Liver (tissue), 3 donors: ENCODE data around the gene EZH1.

Experiments used
- ATF3 ChIP-seq: IDR thresholded peaks from 2 replicates; pipeline ENCODE4 v1.6.1; 2016; ENCODE audit warnings: antibody characterized with exemption
- CTCF ChIP-seq: fragments of 150-350 bp; IDR thresholded peaks from 2 replicates; pipeline ENCODE4 v1.5.1; 2017; ENCODE audit warnings: improper control_type of control experiment, low read depth, low read length; ENCODE audit not compliant: missing input control
- EGR1 ChIP-seq, 2 donors: IDR thresholded peaks; 2 replicates each; pipeline ENCODE4 v1.6.1; 2016 to 2018; ENCODE audit warnings: antibody characterized with exemption in 2 of 2, low read depth in 2 of 2
- FOXA1 ChIP-seq: IDR thresholded peaks from 2 replicates; pipeline ENCODE4 v1.6.1; 2016; ENCODE audit warnings: antibody characterized with exemption
- GABPA ChIP-seq, 2 donors: IDR thresholded peaks in 1 of 2; conservative IDR thresholded peaks in 1 of 2; 2 replicates each; pipeline ENCODE4 v1.6.1; 2016; ENCODE audit warnings: antibody characterized with exemption in 2 of 2, mild to moderate bottlenecking in 1 of 2, moderate library complexity in 1 of 2
- JUND ChIP-seq, 2 donors: IDR thresholded peaks; 2 replicates each; pipeline ENCODE4 v1.6.1; 2016; ENCODE audit warnings: antibody characterized with exemption in 2 of 2
- MAX ChIP-seq: IDR thresholded peaks from 2 replicates; pipeline ENCODE4 v1.6.1; 2016; ENCODE audit warnings: antibody characterized with exemption
- RAD21 ChIP-seq, 2 donors: IDR thresholded peaks; 2 replicates each; pipeline ENCODE4 v1.6.1; 2016; ENCODE audit warnings: antibody characterized with exemption in 2 of 2, mild to moderate bottlenecking in 2 of 2
- REST ChIP-seq: IDR thresholded peaks from 2 replicates; pipeline ENCODE4 v1.6.1; 2016; ENCODE audit warnings: antibody characterized with exemption, mild to moderate bottlenecking
- RXRA ChIP-seq, 2 donors: IDR thresholded peaks; 2 replicates each; pipeline ENCODE4 v1.6.1; 2017 to 2018; ENCODE audit warnings: antibody characterized with exemption in 2 of 2, mild to moderate bottlenecking in 1 of 2
- SP1 ChIP-seq: IDR thresholded peaks from 2 replicates; pipeline ENCODE4 v1.6.1; 2018; ENCODE audit warnings: antibody characterized with exemption, mild to moderate bottlenecking
- TAF1 ChIP-seq: conservative IDR thresholded peaks from 2 replicates; pipeline ENCODE4 v1.6.1; 2016; ENCODE audit warnings: antibody characterized with exemption, mild to moderate bottlenecking
- YY1 ChIP-seq: IDR thresholded peaks from 2 replicates; pipeline ENCODE4 v1.6.1; 2016; ENCODE audit warnings: antibody characterized with exemption, mild to moderate bottlenecking
- ZBTB33 ChIP-seq: IDR thresholded peaks from 2 replicates; pipeline ENCODE4 v1.6.1; 2016; ENCODE audit warnings: antibody characterized with exemption
- donor health status: healthy.
- donor health status: healthy.

GRCh38 chr17:42780851-42781638 lies 36.2 kb upstream of the EZH1 start:
- TF ChIP-seq YY1 = no peak
- TF ChIP-seq CTCF = no peak
- TF ChIP-seq REST = no peak
- TF ChIP-seq RAD21 (IDR thresholded peaks at IDR 0.05) = no peak
- TF ChIP-seq FOXA1 = no peak
- no peak for TF ChIP-seq SP1
- no peak for TF ChIP-seq JUND (IDR thresholded peaks at IDR 0.05)
- no peak for TF ChIP-seq TAF1
- TF ChIP-seq EGR1 (IDR thresholded peaks at IDR 0.05; ENCODE audit: low read depth in 2 of 2) = no peak
- no peak for TF ChIP-seq MAX
- no peak for TF ChIP-seq GABPA (IDR thresholded peaks at IDR 0.05 in 1 of 2, conservative IDR thresholded peaks at IDR 0.05 in 1 of 2)
- TF ChIP-seq ZBTB33 = no peak
- no peak for TF ChIP-seq ATF3
- TF ChIP-seq RXRA (IDR thresholded peaks at IDR 0.05) = no peak
